Medulla oblongata (tissue), 1 donor: ENCODE results near the gene PIEZO1.

Experiments
- DNase-seq: peaks from one replicate; pipeline ENCODE4 v3.0.0-alpha.2; 2015; ENCODE audit errors: extremely low spot score

PIEZO1 gene

GRCh38 chr16:88702371-88703210 is 82.4 kb downstream of the PIEZO1 start:
- no peak for DNase-seq

DNA sequence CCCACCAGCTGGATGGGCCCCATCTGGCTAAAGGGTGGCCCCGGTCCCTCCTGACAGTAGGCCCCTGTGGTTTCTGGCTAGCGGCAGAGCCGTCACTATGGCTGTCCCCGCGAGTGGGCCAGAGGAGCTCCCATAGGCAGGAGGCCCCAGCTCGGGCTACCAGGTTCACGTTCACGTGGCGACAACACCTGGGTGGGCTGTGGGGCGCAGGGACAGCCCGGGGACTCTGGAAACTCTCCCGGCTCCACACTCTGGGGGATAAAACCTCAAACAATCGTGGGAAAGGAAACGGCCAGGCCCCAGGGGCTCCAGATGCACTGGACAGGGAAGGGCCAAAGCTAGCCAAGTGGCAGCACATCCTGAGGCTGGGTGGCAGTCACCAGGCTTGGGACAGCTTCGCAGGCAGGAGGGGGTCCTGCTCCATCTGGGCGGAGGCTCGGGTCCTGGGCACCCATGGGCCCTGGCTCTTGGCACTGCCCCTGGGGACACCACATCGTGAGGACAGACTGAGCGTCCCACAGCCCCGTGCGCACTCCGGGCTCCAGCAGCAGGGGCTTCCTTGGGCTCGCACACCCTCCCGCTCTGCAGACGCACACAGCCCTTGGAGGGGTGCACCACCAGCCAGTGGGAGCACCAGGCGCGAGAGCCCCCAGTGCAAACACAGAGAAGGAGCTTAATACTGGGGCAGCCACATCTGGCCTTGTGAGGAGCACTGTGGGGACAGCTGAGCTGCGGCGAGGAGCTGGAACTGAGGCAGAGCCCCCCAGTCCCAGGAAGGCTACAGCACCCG is 83.2 kb downstream of the PIEZO1 start:
- DNase-seq: no peak

- peak; percentile 84 for DNase-seq
These were observed 84.2 kb downstream of the PIEZO1 start for GRCh38 chr16:88700636-88701482.

DNA sequence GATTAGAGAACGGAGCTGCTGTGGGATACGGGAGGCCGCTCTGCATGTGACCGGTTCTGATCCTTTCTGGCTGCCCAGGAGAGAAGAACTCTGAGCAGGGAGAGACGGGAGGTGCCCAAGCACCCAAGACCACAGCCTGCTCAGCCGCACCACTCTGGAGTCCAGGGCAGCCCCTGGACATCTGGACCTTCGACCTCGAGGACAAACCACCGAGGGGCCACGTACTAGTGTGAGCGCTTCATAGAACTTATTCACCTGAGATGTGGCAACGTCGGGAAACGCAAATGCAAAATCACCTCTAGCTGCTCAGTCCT is 84.7 kb downstream of the PIEZO1 start:
- no peak for DNase-seq

DNA sequence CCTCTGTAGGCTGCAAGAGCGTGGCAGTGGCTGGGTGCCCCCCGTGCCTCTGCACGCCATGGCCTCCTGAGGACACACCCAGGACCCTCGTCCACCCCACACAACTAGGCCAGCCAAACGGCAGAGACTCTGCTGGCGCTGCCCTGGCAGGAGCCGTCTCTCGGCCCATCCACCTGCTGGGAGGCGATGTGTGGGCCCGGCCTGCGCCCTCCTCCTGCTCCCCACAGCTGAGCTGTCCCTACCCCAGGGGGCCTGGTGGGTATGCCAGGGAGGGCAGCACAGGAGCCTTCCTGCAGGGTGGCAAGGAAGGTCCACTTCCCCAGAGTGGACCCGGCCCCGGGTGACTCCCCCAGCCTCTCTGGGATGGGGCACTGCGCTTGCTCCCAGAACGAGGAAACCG is 85.8 kb downstream of the PIEZO1 start:
- DNase-seq: no peak

- DNase-seq: no peak
These were observed 86.4 kb downstream of the PIEZO1 start for GRCh38 chr16:88698646-88699045.

DNA sequence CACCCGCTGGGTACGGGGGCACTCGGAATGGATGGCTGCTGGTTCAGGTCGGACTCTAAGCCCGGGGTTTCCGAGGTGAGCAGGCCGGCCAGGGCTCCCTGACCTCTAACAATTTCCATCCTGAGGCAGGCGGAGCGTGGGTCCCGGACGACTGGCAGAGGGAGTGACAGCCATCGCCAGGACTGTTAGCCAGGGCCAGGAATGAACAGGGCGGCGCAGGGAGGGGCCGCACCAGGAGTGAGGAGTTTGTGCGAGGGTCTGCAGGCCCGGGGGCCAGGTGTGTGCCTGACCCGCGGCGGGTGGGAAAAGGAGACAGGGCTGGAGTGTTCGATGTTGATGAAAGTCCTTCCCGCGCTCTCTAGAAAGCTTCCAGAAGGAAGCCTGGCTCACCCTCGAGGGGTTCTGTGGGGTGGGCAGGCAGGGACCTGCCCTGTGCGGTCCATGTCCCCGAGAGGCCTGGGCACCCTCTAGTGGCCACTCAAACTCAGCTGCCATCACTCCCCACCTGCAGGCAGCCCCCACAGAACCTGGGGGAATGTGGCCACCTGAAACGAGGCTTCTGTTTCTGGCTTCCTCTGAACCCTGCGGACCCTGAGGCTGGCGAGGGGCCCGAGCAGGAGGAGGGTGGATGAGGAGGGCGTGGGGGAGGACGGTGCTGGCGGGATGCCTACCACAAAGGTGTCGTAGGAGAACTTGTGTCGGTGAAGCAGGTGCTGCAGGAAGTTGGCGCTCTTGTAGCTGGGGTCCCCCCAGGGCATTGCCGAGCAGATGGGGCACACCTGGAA is 87.0 kb downstream of the PIEZO1 start:
- DNase-seq: no peak

DNA sequence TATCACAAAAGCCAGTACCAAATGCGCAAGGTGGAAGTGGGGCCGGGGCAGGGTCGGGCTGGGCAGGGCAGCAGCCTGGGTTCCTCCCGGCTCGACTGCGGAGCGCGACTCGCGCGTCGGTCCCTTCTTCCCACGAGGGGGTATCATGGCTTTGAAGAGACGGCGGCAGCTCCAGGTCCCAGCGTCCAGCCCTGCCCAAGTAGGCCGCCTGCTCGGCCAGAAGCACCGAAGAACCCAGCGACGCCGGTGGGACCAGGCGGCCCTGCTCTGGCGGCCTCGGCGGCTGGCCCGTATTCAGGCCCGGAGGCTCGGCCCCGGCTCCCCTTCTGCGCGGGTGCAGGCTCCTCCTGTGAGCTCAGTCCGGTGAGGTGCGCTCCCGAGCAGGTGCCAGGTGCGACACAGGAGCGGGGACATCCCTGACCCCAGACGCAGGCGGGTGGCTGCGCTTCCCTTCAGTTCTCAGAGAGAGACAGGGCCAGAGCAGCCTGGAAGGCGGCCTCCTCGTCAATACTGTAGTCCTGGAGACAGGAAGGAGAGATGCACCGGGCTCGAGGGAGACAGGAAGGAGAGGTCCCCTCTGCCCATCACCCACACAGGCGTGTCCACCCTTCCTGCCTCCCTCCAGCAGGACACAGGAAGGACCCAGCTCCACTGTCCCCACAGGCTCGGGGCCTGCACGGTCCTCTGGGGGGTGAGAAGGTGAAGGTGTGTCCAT is 87.7 kb downstream of the PIEZO1 start:
- no peak for DNase-seq

DNA sequence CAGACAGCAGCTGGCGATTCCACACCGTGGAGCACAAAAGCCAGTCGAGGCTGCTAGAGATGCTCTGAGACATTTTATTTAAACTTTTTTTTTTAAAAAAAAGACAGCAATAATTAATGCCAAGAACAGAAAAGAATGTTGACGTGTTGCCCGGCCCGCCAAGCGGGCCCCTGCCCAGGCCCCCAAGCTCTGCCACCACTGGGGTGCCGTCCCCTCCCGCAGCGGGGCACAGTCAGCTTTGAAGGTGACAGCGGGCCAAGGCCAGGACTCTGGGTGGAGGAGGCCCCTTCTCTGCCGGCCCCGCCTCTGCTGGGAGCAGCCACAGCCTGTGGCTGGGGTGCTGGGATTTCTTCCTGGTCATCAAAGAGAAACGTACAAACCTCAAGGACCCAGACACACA is 88.6 kb downstream of the PIEZO1 start:
- no peak for DNase-seq

- DNase-seq: no peak
These were observed 89.3 kb downstream of the PIEZO1 start for GRCh38 chr16:88695753-88696152.

DNA sequence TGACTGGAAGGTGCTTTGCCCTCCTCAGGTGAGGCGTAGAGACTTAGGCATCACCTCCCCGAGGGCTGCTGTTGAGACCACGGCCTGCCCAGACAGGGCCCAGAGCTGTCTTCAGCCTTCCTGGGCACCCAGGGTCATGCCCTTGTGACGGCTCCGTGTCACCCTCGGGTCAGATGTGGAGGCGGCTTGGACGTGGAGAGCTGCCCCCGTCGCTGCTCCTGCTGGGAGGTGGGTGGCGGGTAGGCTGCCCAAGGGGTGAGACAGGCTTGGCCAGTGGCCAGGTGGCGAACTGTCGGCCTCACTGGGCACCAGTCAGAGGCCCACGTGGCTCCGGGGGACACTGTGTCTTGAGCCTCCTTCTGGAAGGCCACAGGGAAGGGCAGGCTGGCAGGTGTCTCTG is 89.8 kb downstream of the PIEZO1 start:
- no peak for DNase-seq

GRCh38 chr16:88694221-88695087 is 90.6 kb downstream of the PIEZO1 start:
- DNase-seq: no peak

DNA sequence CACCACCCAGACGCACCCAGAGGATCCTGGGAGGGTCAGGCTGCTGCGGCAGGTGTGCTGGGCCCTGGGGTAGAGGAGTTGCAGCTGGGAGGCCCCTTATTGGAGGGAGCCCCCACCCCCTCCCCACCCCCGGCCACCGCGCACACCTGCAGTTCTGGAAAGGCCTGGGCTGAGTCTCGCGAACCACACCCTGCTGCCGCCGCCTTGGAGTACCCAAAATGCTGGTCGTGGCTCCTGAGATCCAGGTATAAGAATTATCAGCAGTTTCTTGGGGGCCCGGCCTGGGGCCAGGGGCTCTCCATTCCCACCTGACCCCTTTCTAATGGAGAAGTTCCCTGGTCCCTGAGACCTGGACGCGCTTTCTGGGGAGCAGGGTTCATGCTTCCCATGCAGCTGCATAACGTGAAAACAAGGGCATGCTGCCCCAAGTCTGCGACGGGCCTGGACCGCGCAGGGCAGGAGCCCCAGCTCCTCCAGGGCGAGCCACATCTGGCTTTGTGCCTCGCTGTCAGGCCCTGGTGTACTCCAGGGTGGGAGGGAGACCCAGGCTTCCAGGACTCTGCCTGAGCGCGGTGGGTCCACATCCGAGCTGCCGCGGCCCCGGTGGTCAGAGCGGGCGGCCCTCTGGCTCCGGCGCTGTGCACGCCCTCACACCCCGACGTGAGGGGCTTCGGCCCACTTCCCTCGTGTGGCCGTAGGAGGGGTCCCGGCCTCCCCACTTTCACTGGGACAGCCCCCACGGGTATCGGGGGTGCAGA is 91.4 kb downstream of the PIEZO1 start:
- DNase-seq: no peak

DNA sequence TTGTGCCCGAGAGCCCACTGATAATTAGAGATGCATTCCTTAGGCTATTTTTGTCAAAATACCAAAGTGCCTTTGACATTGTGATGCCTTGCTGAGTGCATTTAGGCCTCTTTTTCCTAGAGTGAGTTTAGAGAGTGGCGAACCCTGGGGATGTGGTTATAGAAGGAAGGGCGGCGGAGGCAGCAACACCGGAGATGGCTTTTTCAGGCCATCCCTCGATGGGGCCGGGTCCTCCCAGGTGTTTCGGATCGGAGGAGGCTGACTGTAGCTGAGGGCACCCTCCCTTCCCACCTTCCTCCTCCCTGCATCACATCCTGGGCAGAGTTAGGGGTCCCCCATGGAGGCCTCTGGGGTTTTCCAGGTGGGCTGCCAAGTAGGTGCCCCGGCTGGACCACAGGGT is 92.2 kb downstream of the PIEZO1 start:
- no peak for DNase-seq

DNA sequence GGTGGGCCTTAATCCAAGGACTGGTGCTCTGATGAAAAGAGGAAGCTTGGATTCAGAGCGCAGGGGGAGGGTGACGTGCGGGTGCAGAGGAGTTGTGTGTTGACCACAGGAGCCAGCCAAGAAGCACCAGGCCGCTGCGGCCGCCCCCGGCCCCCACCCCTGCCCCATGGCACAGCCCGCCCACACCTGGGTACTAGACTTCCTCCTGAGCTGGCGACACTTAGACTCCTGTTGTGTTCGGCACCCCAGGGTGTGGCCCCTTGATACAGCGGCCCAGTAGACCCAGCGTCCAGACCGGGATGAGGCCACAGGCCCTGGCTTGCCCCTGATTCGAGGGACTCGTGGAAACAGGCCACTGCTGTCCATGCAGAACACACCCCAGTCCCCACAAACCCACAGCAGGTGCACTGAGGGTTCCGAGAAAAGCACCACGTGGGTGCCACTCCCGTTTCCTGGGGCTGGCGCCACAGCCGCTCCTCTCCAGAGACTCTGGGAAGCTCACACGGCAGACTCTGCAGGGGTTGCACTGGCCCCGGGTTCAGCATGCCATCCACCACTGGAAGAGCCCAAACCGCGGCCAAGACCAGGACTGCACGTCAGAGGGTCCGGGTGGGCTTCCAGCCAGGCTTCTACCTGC is 93.0 kb downstream of the PIEZO1 start:
- DNase-seq: peak; percentile 69

DNA sequence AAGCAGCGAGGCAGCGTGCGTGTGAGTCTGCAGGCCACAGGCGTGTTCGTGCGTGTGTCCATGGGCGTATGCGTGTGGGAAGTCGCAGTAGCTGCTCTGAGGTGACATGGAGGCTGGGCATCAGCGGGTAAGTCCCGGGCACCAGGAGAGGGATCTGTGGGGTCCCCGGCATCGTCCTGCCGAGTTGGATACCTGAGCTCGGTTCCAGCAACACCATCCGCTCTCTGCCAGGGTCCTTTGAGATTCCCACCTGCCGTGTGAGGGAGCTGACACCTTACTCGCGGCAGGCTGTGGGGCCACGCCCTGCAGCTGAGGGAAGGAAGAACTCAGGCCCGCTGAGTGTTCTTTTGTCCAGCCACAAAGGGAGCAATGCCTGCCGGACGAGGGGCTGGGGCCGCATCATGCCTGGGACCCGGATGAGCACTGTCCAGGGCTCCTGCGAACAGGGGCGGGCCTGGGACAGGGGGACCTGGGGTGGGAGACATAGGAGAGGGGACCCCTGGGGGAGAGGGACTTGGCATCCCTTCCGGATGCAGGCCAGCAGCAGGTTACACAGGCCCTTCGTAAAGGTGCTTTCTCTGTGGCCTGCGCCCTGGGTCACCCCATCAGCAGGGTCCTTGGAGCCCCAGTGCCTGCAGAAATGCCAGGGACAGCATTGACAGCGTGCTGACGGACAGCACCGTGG is 93.7 kb downstream of the PIEZO1 start:
- no peak for DNase-seq

GRCh38 chr16:88690341-88691128 is 94.5 kb downstream of the PIEZO1 start:
- no peak for DNase-seq
